Thyroid gland (tissue), 4 donors: ENCODE measurements around the gene NODAL.

Experiments used
- POLR2A ChIP-seq, 2 donors: fragments of 450-650 bp; IDR thresholded peaks; one replicate each; pipeline ENCODE4 v1.6.1; 2017; ENCODE audit warnings: antibody characterized with exemption in 2 of 2, mild to moderate bottlenecking in 2 of 2, moderate library complexity in 1 of 2
- TF ChIP-seq, protein P1 (sequence below), 6 experiments: fragments of 200-600 bp in 3 of 6; fragments of 450-650 bp in 3 of 6; sonication (generic) in 3 of 6; IDR thresholded peaks; one replicate each; pipeline ENCODE4 v1.5.1; 2016 to 2019; ENCODE audit warnings: antibody characterized with exemption in 6 of 6, mild to moderate bottlenecking in 2 of 6, inconsistent platforms in 1 of 6, moderate library complexity in 1 of 6

DNA sequence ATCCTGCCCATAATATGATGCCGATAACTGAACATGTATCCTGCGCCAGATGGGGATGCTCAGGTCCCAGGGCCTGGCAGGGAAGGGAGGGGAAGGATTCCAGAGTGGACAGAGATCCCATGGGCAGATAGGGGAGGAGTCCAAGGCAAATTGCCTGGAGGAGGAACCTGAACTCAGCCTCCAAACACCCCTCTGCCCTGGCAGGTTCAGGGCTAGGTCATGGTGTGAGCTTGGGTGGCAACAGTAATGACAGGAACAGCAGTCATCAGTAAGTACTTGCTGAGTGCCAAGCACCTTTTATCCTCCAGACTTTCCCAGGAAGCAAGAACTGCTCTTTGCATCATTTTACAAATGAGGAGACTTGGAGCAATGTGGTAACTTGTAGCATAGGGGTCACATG is 33.3 kb upstream of the NODAL start:
- TF ChIP-seq, protein P1, sequence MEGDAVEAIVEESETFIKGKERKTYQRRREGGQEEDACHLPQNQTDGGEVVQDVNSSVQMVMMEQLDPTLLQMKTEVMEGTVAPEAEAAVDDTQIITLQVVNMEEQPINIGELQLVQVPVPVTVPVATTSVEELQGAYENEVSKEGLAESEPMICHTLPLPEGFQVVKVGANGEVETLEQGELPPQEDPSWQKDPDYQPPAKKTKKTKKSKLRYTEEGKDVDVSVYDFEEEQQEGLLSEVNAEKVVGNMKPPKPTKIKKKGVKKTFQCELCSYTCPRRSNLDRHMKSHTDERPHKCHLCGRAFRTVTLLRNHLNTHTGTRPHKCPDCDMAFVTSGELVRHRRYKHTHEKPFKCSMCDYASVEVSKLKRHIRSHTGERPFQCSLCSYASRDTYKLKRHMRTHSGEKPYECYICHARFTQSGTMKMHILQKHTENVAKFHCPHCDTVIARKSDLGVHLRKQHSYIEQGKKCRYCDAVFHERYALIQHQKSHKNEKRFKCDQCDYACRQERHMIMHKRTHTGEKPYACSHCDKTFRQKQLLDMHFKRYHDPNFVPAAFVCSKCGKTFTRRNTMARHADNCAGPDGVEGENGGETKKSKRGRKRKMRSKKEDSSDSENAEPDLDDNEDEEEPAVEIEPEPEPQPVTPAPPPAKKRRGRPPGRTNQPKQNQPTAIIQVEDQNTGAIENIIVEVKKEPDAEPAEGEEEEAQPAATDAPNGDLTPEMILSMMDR (IDR thresholded peaks at IDR 0.05) = no peak
- no peak for TF ChIP-seq POLR2A (IDR thresholded peaks at IDR 0.05)
